Measurements from ENCODE around the gene DYDC2. TPM values are rescaled to one million over a fixed set of nuclear protein-coding genes. Genes with fewer than 3 reads are reported as not detected.

Gene DYDC2
- polyA plus RNA-seq, 6 donors from 2014 or later = not detected

- peak overlapping the region in 1 of 8 donors; percentile 30 for H3K4me3 Mint-ChIP-seq
- DNase-seq = peak; percentile 39
Observed at GRCh38 chr10:80382989-80383388, 26.4 kb downstream of the DYDC2 start.

GRCh38 chr10:80390740-80391139 lies 34.2 kb downstream of the DYDC2 start:
- no peak overlapping the region for H3K4me3 Mint-ChIP-seq
- H3K9me3 Mint-ChIP-seq = no peaks in the 10 kb centered on the region
- no peak for ATAC-seq (ENCODE audit: low read depth in 2 of 2)
- no peaks in the 10 kb centered on the region for H3K36me3 Mint-ChIP-seq
- peaks cover 5 to 18% (median 8%) of the 10 kb centered on the region in 3 donors for H3K27me3 Mint-ChIP-seq
- DNase-seq = no peak
- no peaks in the 10 kb centered on the region for H3K4me1 Mint-ChIP-seq
- H3K27ac Mint-ChIP-seq = no peak overlapping the region

More at GRCh38 chr10:80382989-80383388, 26.4 kb downstream of the DYDC2 start:
- H3K27me3 Mint-ChIP-seq = peaks cover 0 to 5% (median 0%) of the 10 kb centered on the region in 3 donors
- H3K4me1 Mint-ChIP-seq = peaks cover 3 to 12% (median 11%) of the 10 kb centered on the region in 3 donors
- H3K36me3 Mint-ChIP-seq = no peaks in the 10 kb centered on the region
- peak overlapping the region in 3 of 6 donors; percentile 7 to 60 (median 39) for H3K27ac Mint-ChIP-seq
- ATAC-seq (ENCODE audit: low read depth in 2 of 2) = peak; percentile 58 to 70
- H3K9me3 Mint-ChIP-seq = peaks cover 0 to 1% (median 0%) of the 10 kb centered on the region in 7 donors

- DNase-seq (no peak), ATAC-seq (ENCODE audit: low read depth in 2 of 2) (no peak)
- H3K4me3 Mint-ChIP-seq = no peak overlapping the region
- no peaks in the 10 kb centered on the region for H3K4me1 Mint-ChIP-seq
- H3K9me3 Mint-ChIP-seq = no peaks in the 10 kb centered on the region
- H3K27ac Mint-ChIP-seq = no peak overlapping the region
- no peaks in the 10 kb centered on the region for H3K36me3 Mint-ChIP-seq
- peaks cover 5 to 23% (median 15%) of the 10 kb centered on the region in 3 donors for H3K27me3 Mint-ChIP-seq
Observed at GRCh38 chr10:80392250-80392649, 35.7 kb downstream of the DYDC2 start.

GRCh38 chr10:80394358-80394916 lies 37.9 kb downstream of the DYDC2 start:
- ATAC-seq (ENCODE audit: low read depth in 2 of 2) (no peak), DNase-seq (no peak)
- H3K27ac Mint-ChIP-seq = no peak overlapping the region
- no peak overlapping the region for H3K4me3 Mint-ChIP-seq
- no peaks in the 10 kb centered on the region for H3K4me1 Mint-ChIP-seq
- H3K27me3 Mint-ChIP-seq = peaks cover 5 to 23% (median 16%) of the 10 kb centered on the region in 3 donors
- H3K9me3 Mint-ChIP-seq = no peaks in the 10 kb centered on the region
- no peaks in the 10 kb centered on the region for H3K36me3 Mint-ChIP-seq

GRCh38 chr10:80397014-80397413 lies 40.4 kb downstream of the DYDC2 start:
- H3K9me3 Mint-ChIP-seq = no peaks in the 10 kb centered on the region
- no peak overlapping the region for H3K4me3 Mint-ChIP-seq
- peaks cover 5 to 17% (median 16%) of the 10 kb centered on the region in 3 donors for H3K27me3 Mint-ChIP-seq
- DNase-seq = no peak
- no peaks in the 10 kb centered on the region for H3K4me1 Mint-ChIP-seq
- peak overlapping the region in 1 of 6 donors; percentile 12 for H3K27ac Mint-ChIP-seq
- H3K36me3 Mint-ChIP-seq = no peaks in the 10 kb centered on the region
- no peak for ATAC-seq (ENCODE audit: low read depth in 2 of 2)

GRCh38 chr10:80400136-80400804 lies 43.7 kb downstream of the DYDC2 start:
- Mint-ChIP-seq H3K4me3 (no peak overlapping the region), H3K27me3 (peaks cover 0 to 10% (median 8%) of the 10 kb centered on the region in 3 donors), H3K9me3 (no peaks in the 10 kb centered on the region), H3K27ac (no peak overlapping the region), H3K36me3 (no peaks in the 10 kb centered on the region), H3K4me1 (no peaks in the 10 kb centered on the region)
- DNase-seq (no peak), ATAC-seq (ENCODE audit: low read depth in 2 of 2) (no peak)

- peak overlapping the region in 1 of 8 donors; percentile 28 for H3K4me3 Mint-ChIP-seq
- H3K36me3 Mint-ChIP-seq = no peaks in the 10 kb centered on the region
- peak overlapping the region in 1 of 6 donors; percentile 64 for H3K27ac Mint-ChIP-seq
- no peaks in the 10 kb centered on the region for H3K9me3 Mint-ChIP-seq
- no peaks in the 10 kb centered on the region for H3K27me3 Mint-ChIP-seq
- H3K4me1 Mint-ChIP-seq = peaks cover 9 to 17% (median 13%) of the 10 kb centered on the region in 3 donors
- no peak for ATAC-seq (ENCODE audit: low read depth in 2 of 2)
- no peak for DNase-seq
Observed at GRCh38 chr10:80405035-80405434, 48.5 kb downstream of the DYDC2 start.

GRCh38 chr10:80405626-80406025 lies 49.0 kb downstream of the DYDC2 start:
- no peak for DNase-seq
- ATAC-seq (ENCODE audit: low read depth in 2 of 2) = no peak
- Mint-ChIP-seq H3K4me1 (peaks cover 9 to 17% (median 13%) of the 10 kb centered on the region in 3 donors), H3K4me3 (peak overlapping the region in 1 of 8 donors; percentile 15), H3K27ac (no peak overlapping the region), H3K27me3 (no peaks in the 10 kb centered on the region), H3K36me3 (no peaks in the 10 kb centered on the region), H3K9me3 (no peaks in the 10 kb centered on the region)

- DNase-seq (no peak), ATAC-seq (ENCODE audit: low read depth in 2 of 2) (no peak)
- H3K27ac Mint-ChIP-seq = peak overlapping the region in 1 of 6 donors; percentile 74
- no peaks in the 10 kb centered on the region for H3K9me3 Mint-ChIP-seq
- no peaks in the 10 kb centered on the region for H3K27me3 Mint-ChIP-seq
- H3K4me3 Mint-ChIP-seq = peak overlapping the region in 1 of 8 donors; percentile 15
- no peaks in the 10 kb centered on the region for H3K36me3 Mint-ChIP-seq
- peaks cover 9 to 17% (median 13%) of the 10 kb centered on the region in 3 donors for H3K4me1 Mint-ChIP-seq
Observed at GRCh38 chr10:80406204-80406603, 49.6 kb downstream of the DYDC2 start.

GRCh38 chr10:80407812-80408241 lies 51.2 kb downstream of the DYDC2 start:
- Mint-ChIP-seq H3K9me3 (no peaks in the 10 kb centered on the region), H3K36me3 (no peaks in the 10 kb centered on the region), H3K27ac (peak overlapping the region in 5 of 6 donors; percentile 55 to 87 (median 80)), H3K27me3 (no peaks in the 10 kb centered on the region), H3K4me1 (peaks cover 13 to 17% (median 14%) of the 10 kb centered on the region in 3 donors), H3K4me3 (peak overlapping the region; percentile 88 to 97 (median 93))
- ATAC-seq (ENCODE audit: low read depth in 2 of 2) = peak; percentile 23 to 24
- DNase-seq = no peak

GRCh38 chr10:80408242-80409101 lies 51.9 kb downstream of the DYDC2 start, which contains the start of gene PRXL2A:
TSS of gene PRXL2A (plus strand) at chr10:80408551. CDS start at chr10:80420468, 11,917 bp downstream.
- H3K4me3 Mint-ChIP-seq = peak within 1 kb of the TSS; percentile 88 to 97 (median 93)
- peak; percentile 80 for DNase-seq
- H3K9me3 Mint-ChIP-seq = no peaks in the 10 kb centered on the region
- peak within 1 kb of the TSS; percentile 55 to 87 (median 75) for H3K27ac Mint-ChIP-seq
- no peaks in the 10 kb centered on the region for H3K27me3 Mint-ChIP-seq
- peak; percentile 96 to 97 for ATAC-seq (ENCODE audit: low read depth in 2 of 2)
- no peaks in the 10 kb centered on the region for H3K36me3 Mint-ChIP-seq
- H3K4me1 Mint-ChIP-seq = peaks cover 13 to 17% (median 14%) of the 10 kb centered on the region in 3 donors

GRCh38 chr10:80409121-80409520 lies 52.5 kb downstream of the DYDC2 start:
- Mint-ChIP-seq H3K4me3 (peak overlapping the region; percentile 62 to 97 (median 92)), H3K36me3 (no peaks in the 10 kb centered on the region), H3K4me1 (peaks cover 14 to 17% (median 17%) of the 10 kb centered on the region in 3 donors), H3K9me3 (no peaks in the 10 kb centered on the region), H3K27me3 (no peaks in the 10 kb centered on the region), H3K27ac (peak overlapping the region in 1 of 6 donors; percentile 81)
- ATAC-seq (ENCODE audit: low read depth in 2 of 2) = no peak
- DNase-seq = no peak

- DNase-seq (no peak), ATAC-seq (ENCODE audit: low read depth in 2 of 2) (no peak)
- Mint-ChIP-seq H3K27ac (no peak overlapping the region), H3K9me3 (no peaks in the 10 kb centered on the region), H3K27me3 (no peaks in the 10 kb centered on the region), H3K4me3 (peak overlapping the region in 7 of 8 donors; percentile 23 to 97 (median 88)), H3K4me1 (peaks cover 14 to 17% (median 17%) of the 10 kb centered on the region in 3 donors), H3K36me3 (no peaks in the 10 kb centered on the region)
Observed at GRCh38 chr10:80410122-80410521, 53.5 kb downstream of the DYDC2 start.
